NCI-H82 treated with DMSO at 0.1 percent for 48 hours (cell line): ENCODE results near the gene SPOCK3.
"Not testable (repeated sequence)": the region's sequence is repeated elsewhere in the genome, so short reads cannot be mapped to it uniquely, and the experiment has no call there.

Experiments
- DNase-seq: peaks from one replicate; lab custom pipeline; 2025; ENCODE audit not compliant: unreplicated experiment; lab: John Stamatoyannopoulos, UW

SPOCK3 gene

DNA sequence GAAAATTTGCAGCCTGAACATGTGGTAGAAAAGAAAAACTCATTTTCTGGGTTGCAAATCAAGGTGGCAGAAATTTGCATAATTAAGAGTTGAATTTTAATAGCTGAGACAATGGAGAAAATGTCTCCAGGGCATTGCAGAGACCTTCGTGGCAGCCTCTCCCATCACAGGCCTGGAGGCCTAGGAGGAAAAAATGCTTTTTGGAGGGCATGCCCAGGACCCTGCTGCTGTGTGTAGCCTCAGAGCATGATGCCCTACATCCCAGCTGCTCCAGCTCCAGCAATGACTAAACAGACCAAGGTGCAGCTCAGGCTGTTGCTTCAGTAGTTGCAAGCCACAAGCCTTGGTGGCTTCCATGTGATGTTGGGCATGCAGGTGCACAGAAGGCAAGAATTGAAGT lies 266.1 kb downstream of the SPOCK3 start:
- not testable (repeated sequence) for DNase-seq

GRCh38 chr4:166965562-166965961 lies 268.7 kb downstream of the SPOCK3 start:
- no peak for DNase-seq

DNA sequence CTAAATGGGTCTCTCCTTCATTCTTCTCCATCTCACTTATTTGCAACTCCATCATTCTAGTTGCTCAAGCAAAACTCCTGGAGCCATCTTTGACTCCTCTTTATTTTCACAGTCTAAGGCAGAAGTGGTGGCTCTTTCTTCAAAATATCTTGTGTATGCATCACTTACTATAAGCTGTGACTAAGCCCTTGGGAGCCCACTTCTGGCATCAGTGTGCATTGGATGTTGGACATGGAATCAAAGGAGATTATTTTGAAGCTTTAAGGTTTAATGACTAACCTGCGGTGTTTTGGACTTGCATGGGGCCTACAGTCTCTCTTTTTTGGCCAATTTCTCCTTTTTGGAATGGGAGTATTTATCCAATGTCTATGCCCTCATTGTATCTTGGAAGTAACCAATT lies 276.8 kb downstream of the SPOCK3 start:
- DNase-seq, result no peak

- DNase-seq, result no peak
Observed at GRCh38 chr4:166956484-166956883, 277.8 kb downstream of the SPOCK3 start.

- no peak for DNase-seq
Observed at GRCh38 chr4:166941629-166942028, 292.7 kb downstream of the SPOCK3 start.

DNA sequence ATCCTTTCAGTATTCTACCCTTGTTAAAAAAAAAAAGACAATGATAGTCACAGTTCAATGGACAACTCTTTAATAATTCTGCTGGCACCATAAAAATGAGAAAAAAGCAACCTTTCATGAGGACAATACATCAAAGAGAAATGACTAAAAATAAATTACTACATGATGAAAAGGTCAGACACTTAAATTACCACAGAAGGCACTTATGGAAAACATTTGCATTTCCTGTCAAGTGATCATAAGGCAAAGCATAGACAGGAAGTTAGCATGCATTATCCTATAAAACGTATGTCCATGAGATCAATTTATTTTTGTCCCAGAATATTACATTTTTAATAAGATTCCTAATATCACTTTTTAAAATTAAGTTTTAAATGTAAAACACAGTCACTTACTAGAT lies 303.8 kb downstream of the SPOCK3 start:
- DNase-seq, result no peak

DNA sequence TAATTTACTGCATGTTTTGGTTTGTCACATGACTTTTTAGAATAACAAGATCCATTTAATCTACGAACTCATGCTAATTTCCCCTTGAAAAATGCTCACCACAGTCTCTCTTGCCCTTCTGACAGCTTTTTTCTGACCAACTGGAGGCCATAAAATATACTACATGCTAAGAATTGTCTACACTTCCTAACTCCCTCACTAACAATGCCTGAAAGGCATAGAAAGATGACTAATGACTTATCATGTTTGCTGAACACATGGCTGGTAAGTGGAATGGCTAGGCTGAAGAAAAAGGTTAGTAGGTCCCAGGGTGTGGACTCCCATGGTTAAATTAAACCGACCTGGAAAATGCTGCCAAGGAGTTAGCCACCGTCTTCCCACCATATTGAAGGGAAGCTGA lies 309.9 kb downstream of the SPOCK3 start:
- no peak for DNase-seq

- DNase-seq, result no peak
Observed at GRCh38 chr4:166913926-166914325, 320.4 kb downstream of the SPOCK3 start.

DNA sequence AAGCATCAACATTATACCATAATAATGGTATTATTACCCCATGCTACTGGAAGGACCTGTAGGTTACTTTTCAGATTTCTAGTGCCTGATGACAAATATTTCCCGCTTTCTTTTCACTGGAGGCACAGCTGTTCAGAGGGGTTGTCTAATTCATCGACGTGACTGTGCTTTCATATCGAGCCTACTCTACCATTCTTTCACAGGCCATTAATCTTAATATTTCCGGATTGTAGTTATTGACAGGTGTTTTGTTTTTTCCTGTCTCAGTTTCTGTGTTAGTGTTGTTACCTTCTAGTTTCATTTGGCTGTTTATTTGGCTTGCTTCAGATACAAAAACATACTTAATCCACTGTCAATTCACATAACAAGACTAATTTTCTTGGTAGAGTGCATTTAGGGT lies 330.9 kb downstream of the SPOCK3 start:
- DNase-seq, result no peak

- no peak for DNase-seq
Observed at GRCh38 chr4:166902941-166903340, 331.4 kb downstream of the SPOCK3 start.

GRCh38 chr4:166896254-166896653 lies 338.0 kb downstream of the SPOCK3 start:
- no peak for DNase-seq

- no peak for DNase-seq
Observed at GRCh38 chr4:166895771-166896170, 338.5 kb downstream of the SPOCK3 start.

GRCh38 chr4:166887457-166887856 lies 346.8 kb downstream of the SPOCK3 start:
- DNase-seq, result no peak

GRCh38 chr4:166886718-166887117 lies 347.6 kb downstream of the SPOCK3 start:
- DNase-seq, result no peak

- no peak for DNase-seq
Observed at GRCh38 chr4:166882221-166882620, 352.1 kb downstream of the SPOCK3 start.

GRCh38 chr4:166875821-166876220 lies 358.5 kb downstream of the SPOCK3 start:
- DNase-seq, result no peak

- DNase-seq, result no peak
Observed at GRCh38 chr4:166862032-166862431, 372.3 kb downstream of the SPOCK3 start.

- not testable (repeated sequence) for DNase-seq
Observed at GRCh38 chr4:166850398-166850797, 383.9 kb downstream of the SPOCK3 start.

- no peak for DNase-seq
Observed at GRCh38 chr4:166846939-166847338, 387.4 kb downstream of the SPOCK3 start.

- no peak for DNase-seq
Observed at GRCh38 chr4:166842795-166843261, 391.5 kb downstream of the SPOCK3 start.

DNA sequence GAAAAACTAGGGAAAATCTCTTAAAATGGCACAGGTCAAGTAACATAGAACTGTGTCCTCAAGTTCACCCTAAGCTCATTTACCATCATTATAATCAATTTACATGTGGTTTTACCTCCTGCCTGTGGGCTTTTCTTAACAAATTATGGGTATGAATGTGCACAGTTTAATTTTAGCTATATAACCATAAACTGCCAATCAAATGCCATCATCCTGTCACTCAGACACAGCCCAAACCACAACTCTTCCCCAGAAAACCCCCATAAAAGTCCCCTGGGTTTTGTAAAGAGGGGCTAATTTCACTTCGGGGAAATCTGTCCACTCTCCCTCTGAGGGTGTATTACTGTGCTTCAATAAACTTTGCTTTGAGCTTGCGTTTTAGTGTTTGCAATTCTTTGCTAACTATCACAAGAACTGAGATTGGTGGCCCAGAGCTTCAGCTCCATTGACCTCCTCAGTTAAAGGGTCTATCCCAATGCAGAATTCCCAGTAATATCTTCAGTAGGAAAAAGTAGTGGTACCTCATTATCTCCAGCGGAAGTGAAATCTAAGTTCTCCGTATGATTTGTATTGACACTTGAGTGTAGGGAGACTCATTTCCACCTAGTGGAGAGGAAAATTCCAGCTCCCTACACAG lies 394.6 kb downstream of the SPOCK3 start:
- no peak for DNase-seq

DNA sequence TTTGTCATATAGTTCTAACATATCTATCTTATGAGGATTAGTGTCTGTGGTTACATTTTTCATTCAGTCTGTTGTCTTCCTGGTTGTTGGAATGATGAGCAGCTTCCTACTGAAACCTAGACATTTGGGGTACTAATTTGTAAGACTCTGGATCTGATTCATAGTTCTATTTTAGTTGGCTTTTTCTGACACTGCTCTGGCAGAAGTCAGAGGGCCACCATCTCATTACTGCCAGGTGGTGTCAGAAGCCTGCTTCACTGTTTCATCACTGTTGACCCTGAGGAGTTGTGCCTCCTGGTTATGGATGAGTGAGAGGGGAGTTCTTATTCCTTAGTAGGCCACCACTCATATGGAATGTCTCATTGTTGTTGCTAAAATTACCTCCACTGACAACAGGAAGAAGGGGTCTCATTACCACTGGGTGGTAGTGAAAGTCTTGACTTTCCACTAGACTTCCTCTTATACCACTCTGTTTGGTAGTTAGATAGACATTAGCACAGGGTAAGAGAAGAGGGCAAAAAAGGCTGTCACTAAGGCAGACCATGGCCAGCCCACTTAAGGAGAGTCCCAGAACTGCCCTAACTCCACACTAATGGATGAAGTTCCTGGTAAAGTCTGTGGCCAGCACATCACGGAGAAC lies 395.2 kb downstream of the SPOCK3 start:
- no peak for DNase-seq

DNA sequence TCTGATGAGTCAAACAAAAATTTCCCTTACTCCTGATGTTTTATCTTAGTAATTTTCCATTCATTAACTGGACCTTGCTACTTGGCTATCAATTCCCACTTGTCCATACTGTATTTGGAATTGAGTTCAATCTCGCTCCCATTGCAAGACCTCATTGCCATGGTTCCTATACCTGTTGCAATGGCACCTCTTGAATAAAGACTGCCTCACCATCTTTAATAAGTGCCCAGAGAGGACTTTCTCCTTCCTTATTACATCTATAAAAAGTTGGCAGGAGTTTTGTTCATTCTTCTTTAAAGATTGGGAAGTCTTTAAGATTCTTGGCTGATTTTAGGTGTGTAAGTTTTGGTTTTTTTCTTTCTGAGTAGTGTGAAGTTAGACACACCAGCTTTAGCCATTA lies 397.4 kb downstream of the SPOCK3 start:
- DNase-seq, result no peak
